NCI-H2081 (cell line): ENCODE data around the gene TCP1.
"Not testable (repeated sequence)": the region's sequence is repeated elsewhere in the genome, so short reads cannot be mapped to it uniquely, and the experiment has no call there.

ENCODE experiments used
- DNase-seq, 2 experiments: peaks; one replicate each; lab custom pipeline; 2025; lab: John Stamatoyannopoulos, UW

Gene TCP1

DNA sequence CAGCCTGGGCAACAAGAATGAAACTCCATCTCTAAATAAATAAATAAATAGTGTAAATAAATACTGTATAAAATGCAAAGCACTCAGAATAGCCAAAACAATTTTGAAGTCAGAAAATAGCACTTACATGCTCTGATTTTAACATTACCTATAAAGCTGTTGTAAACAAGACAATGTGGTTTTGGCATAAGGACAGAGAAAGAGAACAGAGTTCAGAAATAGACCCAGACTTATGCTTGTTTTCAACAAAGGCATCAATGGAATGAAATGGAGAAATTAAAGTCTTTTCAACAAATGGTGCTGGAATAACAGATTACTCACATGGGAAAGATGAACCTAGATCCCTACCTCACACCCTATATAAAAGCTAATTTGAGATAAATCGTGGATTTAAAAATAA lies 17.2 kb downstream of the TCP1 start:
- DNase-seq: no peak

- no peak for DNase-seq
These were observed 19.9 kb downstream of the TCP1 start for GRCh38 chr6:159769470-159769869.

- DNase-seq: no peak
These were observed 22.5 kb downstream of the TCP1 start for GRCh38 chr6:159766906-159767305.

DNA sequence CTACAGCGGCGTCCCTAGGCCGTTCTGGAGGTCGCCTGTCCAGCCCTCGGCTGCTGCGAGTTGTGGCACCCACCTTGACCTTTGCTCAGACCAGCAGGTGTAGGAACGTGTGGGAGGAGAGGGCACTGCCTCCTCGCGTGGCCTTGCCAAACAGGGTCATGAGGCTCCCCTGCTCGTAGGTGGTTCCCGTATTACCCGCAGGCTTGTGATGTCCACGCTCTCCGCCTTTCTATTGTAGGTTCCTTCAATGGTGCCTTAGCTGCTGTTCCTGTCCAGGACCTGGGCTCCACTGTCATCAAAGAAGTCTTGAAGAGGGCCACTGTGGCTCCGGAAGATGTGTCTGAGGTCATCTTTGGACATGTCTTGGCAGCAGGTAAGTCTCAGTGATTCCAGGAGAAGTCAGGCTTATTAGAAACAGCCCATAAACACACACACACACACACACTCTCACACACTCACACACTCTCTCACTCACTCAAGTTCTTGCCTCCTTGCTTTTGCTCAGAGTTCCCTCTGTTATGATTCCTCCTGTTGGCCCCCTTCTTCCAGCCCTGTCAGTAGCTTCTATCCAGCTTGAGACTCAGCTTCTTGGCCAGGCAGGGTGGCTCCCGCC lies 26.6 kb downstream of the TCP1 start:
- no peak for DNase-seq

- peak; percentile 89 to 92 for DNase-seq
These were observed 27.3 kb downstream of the TCP1 start, which contains the start of gene ACAT2 for GRCh38 chr6:159761873-159762680. TSS of gene ACAT2 (plus strand) at chr6:159762045. CDS start at chr6:159762088, 43 bp downstream.

- DNase-seq: no peak
These were observed 28.1 kb downstream of the TCP1 start for GRCh38 chr6:159761129-159761872.

GRCh38 chr6:159760602-159761057 lies 28.8 kb downstream of the TCP1 start:
- no peak for DNase-seq

DNA sequence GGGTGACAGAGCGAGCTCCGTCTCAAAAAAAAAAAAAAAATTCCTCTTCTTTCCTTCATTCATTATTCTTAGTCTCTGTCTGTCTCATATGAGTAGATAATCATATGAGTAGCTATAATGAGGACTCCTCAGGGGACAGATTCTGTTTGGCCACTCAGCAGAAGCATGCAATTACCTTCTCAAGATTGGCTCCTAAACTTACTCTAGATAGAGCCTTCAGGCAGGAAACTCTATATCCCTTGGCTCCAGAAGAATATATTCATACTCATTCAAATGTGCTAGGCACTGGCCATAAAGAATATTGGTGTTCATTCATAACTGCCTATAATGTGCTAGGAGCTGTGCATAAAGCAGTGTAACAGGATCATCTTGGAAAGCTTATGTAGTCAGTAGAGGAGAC lies 29.8 kb downstream of the TCP1 start:
- DNase-seq: no peak

- no peak for DNase-seq
These were observed 31.1 kb downstream of the TCP1 start for GRCh38 chr6:159758031-159759001.

DNA sequence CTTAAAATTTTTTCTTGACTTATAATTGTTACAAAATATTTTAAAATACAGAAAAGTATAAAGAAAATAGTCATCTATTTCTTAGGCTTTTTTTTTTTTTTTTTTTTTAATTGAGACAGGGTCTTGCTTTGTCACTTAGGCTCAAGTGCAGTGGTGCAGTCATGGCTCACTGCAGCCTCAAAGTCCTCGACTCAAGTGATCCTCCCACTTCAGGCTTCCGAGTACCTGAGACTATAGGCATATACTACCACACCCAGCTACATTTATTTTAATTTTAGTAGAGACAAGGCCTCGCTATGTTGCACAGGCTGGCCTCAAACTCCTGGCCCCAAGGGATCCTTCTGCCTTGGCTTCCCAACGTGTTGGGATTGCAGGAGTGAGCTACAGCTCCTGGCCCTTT lies 32.9 kb downstream of the TCP1 start:
- DNase-seq: no peak

- DNase-seq: no peak
These were observed 34.2 kb downstream of the TCP1 start for GRCh38 chr6:159754959-159755914.

DNA sequence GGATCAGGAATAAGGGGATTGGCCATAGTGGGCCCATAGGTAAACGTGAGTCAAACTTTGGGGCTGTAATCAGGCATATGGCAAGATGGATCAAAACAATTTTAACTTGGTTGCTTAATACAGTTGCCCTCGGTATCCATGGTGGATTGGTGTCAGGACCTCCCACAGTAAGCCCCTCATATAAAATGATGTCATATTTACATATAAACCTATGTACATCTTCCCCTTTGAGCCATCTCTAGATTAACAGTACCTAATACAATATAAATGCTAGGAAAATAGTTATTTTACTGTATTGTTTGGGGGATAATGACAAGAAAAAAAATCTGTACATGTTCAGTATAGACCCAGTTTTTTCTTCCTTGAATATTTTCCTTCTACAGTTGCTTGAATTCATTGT lies 35.0 kb downstream of the TCP1 start:
- no peak for DNase-seq

DNA sequence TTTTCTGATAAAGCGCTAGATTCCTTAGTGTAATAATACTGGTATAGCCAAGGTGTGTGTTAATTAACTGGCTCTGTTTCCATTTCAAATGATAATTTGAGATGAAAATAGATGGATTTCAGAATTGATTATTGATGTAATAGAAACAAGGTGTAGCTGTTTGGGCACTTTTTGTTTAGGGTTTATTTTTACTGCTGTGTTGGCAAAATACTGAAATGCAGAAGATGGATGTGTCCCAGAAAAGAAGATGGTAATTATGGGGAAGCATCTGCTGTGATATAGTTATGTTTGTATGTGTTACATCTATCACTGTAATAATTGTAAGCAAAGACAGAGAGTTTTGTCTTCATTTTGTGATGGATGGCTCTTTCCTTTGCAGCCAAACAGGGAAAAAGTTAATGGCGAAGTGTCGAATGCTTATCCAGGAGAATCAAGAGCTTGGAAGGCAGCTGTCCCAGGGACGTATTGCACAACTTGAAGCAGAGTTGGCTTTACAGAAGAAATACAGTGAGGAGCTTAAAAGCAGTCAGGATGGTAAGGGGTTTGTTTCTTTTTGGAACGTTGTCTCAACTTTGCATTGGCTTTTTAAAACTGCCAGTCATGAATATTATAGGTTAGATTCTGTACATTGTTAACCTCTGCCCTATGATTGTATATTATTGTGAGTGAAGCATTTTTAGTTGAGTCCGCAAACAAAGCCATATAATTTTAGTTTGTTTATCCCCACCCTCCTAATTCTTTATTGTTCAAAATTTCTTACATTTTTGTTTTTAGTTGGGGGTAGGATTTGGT lies 36.1 kb downstream of the TCP1 start:
- DNase-seq: no peak

GRCh38 chr6:159751448-159751847 lies 38.0 kb downstream of the TCP1 start:
- no peak for DNase-seq

DNA sequence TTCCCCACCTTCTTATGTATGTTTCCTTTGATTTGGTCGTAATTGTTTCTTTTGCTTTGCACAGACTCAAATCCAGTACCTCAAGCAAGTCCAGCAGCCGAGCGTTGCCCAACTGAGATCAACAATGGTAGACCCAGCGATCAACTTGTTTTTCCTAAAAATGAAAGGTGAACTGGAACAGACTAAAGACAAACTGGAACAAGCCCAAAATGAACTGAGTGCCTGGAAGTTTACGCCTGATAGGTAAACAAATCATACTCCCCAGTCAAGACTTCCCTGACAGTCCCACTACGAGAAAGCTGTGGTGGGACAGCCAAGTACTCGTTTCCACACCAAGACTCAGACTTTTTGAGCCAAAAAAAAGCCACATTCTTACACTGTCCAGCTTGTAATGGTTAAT lies 41.3 kb downstream of the TCP1 start:
- DNase-seq: not testable (repeated sequence)

DNA sequence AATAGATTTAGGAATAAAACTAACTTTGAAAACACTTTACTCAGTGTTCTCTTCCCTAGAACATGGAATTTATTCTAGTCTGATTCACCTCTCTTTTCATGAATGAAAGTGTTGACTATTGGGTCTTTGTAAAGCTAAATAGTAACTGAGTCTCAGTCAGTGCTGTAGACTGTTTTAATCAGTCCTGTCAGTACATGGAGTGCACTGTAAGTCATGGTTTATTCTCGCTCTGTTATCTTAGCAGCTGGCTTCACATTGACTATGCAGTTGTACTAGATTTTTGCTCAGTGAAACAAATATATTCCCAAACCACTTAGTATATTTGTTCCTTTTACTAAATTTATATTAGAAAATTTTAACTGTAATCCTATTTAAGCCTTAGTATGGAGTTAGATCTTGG lies 42.6 kb downstream of the TCP1 start:
- DNase-seq: no peak

DNA sequence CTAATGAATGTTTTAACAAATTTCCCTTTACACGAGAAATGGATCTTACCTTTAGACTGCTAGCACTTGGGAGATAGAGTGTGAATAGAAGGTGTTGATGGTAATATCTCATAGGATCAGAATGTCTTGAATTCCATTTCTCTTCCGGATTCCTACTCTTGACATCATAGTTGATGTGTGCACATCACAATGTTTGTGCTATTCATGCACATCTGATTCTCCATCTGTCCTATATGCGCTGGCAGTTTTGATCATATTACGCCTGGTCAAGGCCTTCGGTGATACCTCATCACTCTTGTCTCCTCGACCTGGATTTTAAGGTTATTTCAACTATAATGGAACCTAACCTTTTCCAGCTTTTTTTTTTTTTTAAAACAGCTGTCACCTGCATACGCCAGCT lies 44.3 kb downstream of the TCP1 start:
- DNase-seq: no peak

DNA sequence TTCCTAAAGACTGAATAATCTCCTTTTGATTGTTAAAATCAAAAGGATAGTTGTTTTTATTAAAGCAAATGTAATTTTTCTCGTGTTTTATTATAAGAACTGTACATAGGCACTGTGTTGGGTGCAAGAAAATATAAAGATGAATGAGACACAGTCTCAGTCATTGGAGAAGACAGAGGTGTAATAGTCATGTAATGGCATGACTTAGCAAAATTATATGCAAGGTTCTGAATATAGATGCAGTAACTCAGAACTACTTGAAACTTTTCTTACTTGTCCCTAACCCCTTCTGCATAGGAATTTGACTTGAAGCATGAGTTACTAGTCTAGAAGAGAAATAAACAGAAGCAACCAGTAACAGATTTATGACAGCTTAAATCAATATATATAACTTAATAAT lies 47.2 kb downstream of the TCP1 start:
- no peak for DNase-seq

GRCh38 chr6:159739341-159739740 lies 50.1 kb downstream of the TCP1 start:
- no peak for DNase-seq

- DNase-seq: no peak
These were observed 52.5 kb downstream of the TCP1 start for GRCh38 chr6:159736908-159737307.
